ENCODE data around the gene KY. TPM values are rescaled to one million over a fixed set of nuclear protein-coding genes. Genes with fewer than 3 reads are reported as not detected.

KY gene
- total and polyA plus RNA-seq, 2 of the 13 experiments (the other 11 are each of a cell fraction or from before 2014, with no cell fraction given) = not detected

GRCh38 chr3:134598763-134599545 lies 51.9 kb downstream of the KY start:
- H4K20me1 ChIP-seq (ENCODE audit: insufficient read depth, low read length) = no peaks in the 10 kb centered on the region
- no peak overlapping the region for H3K4me2 ChIP-seq (ENCODE audit: low read depth, low read length)
- H3K9me3 ChIP-seq (ENCODE audit: low read length) = no peaks in the 10 kb centered on the region
- H3K4me1 ChIP-seq (ENCODE audit: insufficient read depth, low read length) = no peaks in the 10 kb centered on the region
- no peaks in the 10 kb centered on the region for H3K36me3 ChIP-seq (replicated peaks in 1 of 2; ENCODE audit: control insufficient read depth in 1 of 2, insufficient read depth in 2 of 2, low read length in 2 of 2)
- DNase-seq (ENCODE audit: low spot score) = no peak
- 2% methylated on average over 10 of the region's 10 CpGs for WGBS (ENCODE audit: low lambda C conversion rate)
- peaks cover 2 to 37% of the 10 kb centered on the region in 2 experiments; a peak in 2 of 5 replicates for H3K27me3 ChIP-seq (ENCODE audit: control insufficient read depth in 1 of 2, insufficient read depth in 2 of 2, low read length in 2 of 2)
- H3K27ac ChIP-seq (ENCODE audit: extremely low read length, insufficient read depth, low read length) = no peak overlapping the region
- POLR2A ChIA-PET = no interaction called here
- CTCF ChIA-PET (ENCODE audit: low intra/inter-chr PET ratio, low total read pairs) = no interaction called here
- ATAC-seq = no peak
- BruUV-seq (replicated peaks) = no TSS peak
- H3K9ac ChIP-seq (ENCODE audit: insufficient read depth, low read depth, low read length) = no peak overlapping the region
- H3K4me3 ChIP-seq (replicated peaks in 1 of 3; ENCODE audit: insufficient read depth in 1 of 3, low read depth in 2 of 3, low read length in 3 of 3) = no peak overlapping the region
- in situ Hi-C loops (cut with HindIII; ENCODE audit: extremely low pct_ligation_motif_present, low pct_unique_long_range_greater_than_20kb) (no loop called here), intact Hi-C loops (cut with micrococcal nuclease; ENCODE audit: unreplicated experiment) (no loop called here)
- FAIRE-seq = no peak
- no peak overlapping the region for H2AFZ ChIP-seq (ENCODE audit: low read length)
- TF ChIP-seq ZNF256 (CRISPR knock-in tag; conservative IDR thresholded peaks at IDR 0.05) (no peak), GTF3A (CRISPR knock-in tag; conservative IDR thresholded peaks at IDR 0.05) (no peak), ZNF343 (CRISPR knock-in tag; IDR thresholded peaks at IDR 0.05) (no peak), STAG1 (CRISPR knock-in tag; IDR thresholded peaks at IDR 0.05) (no peak), TBP (CRISPR knock-in tag; IDR thresholded peaks at IDR 0.05) (no peak), DRAP1 (CRISPR knock-in tag; IDR thresholded peaks at IDR 0.05) (no peak), TCF12 (IDR thresholded peaks at IDR 0.05) (no peak), TCF12 (CRISPR knock-in tag; IDR thresholded peaks at IDR 0.05) (no peak), ZNF577 (CRISPR knock-in tag; IDR thresholded peaks at IDR 0.05; ENCODE audit: borderline replicate concordance, low read depth) (no peak), ZNF788 (CRISPR knock-in tag; IDR thresholded peaks at IDR 0.05; ENCODE audit: borderline replicate concordance) (no peak), CBFB (CRISPR knock-in tag; IDR thresholded peaks at IDR 0.05) (no peak), NCOR1 (IDR thresholded peaks at IDR 0.05; ENCODE audit: borderline replicate concordance, low read length) (no peak)
- TF ChIP-seq, protein P1, sequence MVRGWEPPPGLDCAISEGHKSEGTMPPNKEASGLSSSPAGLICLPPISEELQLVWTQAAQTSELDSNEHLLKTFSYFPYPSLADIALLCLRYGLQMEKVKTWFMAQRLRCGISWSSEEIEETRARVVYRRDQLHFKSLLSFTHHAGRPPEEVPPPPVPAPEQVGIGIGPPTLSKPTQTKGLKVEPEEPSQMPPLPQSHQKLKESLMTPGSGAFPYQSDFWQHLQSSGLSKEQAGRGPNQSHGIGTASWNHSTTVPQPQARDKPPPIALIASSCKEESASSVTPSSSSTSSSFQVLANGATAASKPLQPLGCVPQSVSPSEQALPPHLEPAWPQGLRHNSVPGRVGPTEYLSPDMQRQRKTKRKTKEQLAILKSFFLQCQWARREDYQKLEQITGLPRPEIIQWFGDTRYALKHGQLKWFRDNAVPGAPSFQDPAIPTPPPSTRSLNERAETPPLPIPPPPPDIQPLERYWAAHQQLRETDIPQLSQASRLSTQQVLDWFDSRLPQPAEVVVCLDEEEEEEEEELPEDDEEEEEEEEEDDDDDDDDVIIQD (CRISPR knock-in tag; IDR thresholded peaks at IDR 0.05; ENCODE audit: low read depth) = no peak
- TF ChIP-seq, protein P2, sequence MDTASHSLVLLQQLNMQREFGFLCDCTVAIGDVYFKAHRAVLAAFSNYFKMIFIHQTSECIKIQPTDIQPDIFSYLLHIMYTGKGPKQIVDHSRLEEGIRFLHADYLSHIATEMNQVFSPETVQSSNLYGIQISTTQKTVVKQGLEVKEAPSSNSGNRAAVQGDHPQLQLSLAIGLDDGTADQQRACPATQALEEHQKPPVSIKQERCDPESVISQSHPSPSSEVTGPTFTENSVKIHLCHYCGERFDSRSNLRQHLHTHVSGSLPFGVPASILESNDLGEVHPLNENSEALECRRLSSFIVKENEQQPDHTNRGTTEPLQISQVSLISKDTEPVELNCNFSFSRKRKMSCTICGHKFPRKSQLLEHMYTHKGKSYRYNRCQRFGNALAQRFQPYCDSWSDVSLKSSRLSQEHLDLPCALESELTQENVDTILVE (CRISPR knock-in tag; IDR thresholded peaks at IDR 0.05) = no peak
- H3K79me2 ChIP-seq (ENCODE audit: insufficient read depth, low read length) = no peaks in the 10 kb centered on the region
